ENCODE data around the gene ABCG1.

DNA sequence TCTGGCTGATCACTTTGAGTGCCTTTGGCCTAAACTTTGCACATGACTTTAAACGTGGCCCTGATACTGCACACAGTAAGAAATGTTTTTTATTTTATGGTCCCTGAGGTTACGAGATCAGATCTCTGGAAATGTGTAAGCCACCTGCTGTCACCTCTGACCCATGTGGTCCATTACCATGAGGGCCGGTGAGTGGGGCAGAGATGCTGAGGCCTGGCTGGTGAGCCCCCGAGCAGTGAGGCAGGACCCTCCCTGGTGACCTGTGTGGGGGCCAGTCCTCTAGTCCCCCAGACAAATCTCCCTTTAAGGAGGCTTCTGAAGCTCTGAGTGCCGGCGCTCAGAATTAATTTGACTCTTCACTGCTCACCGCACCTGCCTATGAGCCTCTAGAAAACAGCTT is 83.9 kb downstream of the ABCG1 start:
- TF ChIP-seq, protein P1, sequence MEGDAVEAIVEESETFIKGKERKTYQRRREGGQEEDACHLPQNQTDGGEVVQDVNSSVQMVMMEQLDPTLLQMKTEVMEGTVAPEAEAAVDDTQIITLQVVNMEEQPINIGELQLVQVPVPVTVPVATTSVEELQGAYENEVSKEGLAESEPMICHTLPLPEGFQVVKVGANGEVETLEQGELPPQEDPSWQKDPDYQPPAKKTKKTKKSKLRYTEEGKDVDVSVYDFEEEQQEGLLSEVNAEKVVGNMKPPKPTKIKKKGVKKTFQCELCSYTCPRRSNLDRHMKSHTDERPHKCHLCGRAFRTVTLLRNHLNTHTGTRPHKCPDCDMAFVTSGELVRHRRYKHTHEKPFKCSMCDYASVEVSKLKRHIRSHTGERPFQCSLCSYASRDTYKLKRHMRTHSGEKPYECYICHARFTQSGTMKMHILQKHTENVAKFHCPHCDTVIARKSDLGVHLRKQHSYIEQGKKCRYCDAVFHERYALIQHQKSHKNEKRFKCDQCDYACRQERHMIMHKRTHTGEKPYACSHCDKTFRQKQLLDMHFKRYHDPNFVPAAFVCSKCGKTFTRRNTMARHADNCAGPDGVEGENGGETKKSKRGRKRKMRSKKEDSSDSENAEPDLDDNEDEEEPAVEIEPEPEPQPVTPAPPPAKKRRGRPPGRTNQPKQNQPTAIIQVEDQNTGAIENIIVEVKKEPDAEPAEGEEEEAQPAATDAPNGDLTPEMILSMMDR (IDR thresholded peaks at IDR 0.05): no peak
- no peak for TF ChIP-seq ZFX (IDR thresholded peaks at IDR 0.05; ENCODE audit: borderline replicate concordance)
